MCF 10A (cell line): Measurements from ENCODE around the gene ZNF462. TPM values are rescaled to one million over a fixed set of nuclear protein-coding genes. Genes with fewer than 3 reads are reported as not detected.

Source experiments
- BruUV-seq: library from RNA; stranded (reverse); fragments of 400-500 nt; replicated peaks from 2 replicates; lab custom pipeline; 2021; lab: Mats Ljungman, UMichigan
- CTCF ChIA-PET: fragments of 300-600 bp; sonication (Branson Sonifier 250); formaldehyde crosslinking; extraction: SDS; loops from one replicate; lab custom pipeline; 2021; ENCODE audit warnings: antibody characterized with exemption, inconsistent platforms; lab: Yijun Ruan, JAX
- POLR2A ChIA-PET: fragments of 300-600, 350-650 bp; sonication (Branson Sonifier 250); formaldehyde crosslinking; extraction: SDS; loops from one replicate; lab custom pipeline; 2020; ENCODE audit warnings: antibody characterized with exemption, inconsistent platforms; lab: Yijun Ruan, JAX
- DNase-seq: peaks from one replicate; pipeline ENCODE4 v3.0.0-alpha.2; 2018; ENCODE audit not compliant: unreplicated experiment
- H3K27ac Mint-ChIP-seq: one replicate; pipeline ENCODE4 v1.8.0; 2022; ENCODE audit warnings: mild to moderate bottlenecking, low read depth, mixed read lengths; ENCODE audit not compliant: unreplicated experiment
- H3K27me3 Mint-ChIP-seq: one replicate; pipeline ENCODE4 v1.8.0; 2022; ENCODE audit warnings: mixed read lengths; ENCODE audit not compliant: insufficient read depth, unreplicated experiment
- H3K36me3 Mint-ChIP-seq: one replicate; pipeline ENCODE4 v1.8.0; 2022; ENCODE audit warnings: mild to moderate bottlenecking, moderate library complexity, mixed read lengths; ENCODE audit not compliant: insufficient read depth, unreplicated experiment
- H3K4me1 Mint-ChIP-seq: one replicate; pipeline ENCODE4 v1.8.0; 2022; ENCODE audit warnings: mixed read lengths; ENCODE audit not compliant: insufficient read depth, unreplicated experiment
- H3K4me3 Mint-ChIP-seq: one replicate; pipeline ENCODE4 v1.8.0; 2022; ENCODE audit warnings: mild to moderate bottlenecking, moderate library complexity, mixed read lengths; ENCODE audit not compliant: unreplicated experiment
- H3K9me3 Mint-ChIP-seq: one replicate; pipeline ENCODE4 v1.8.0; 2022; ENCODE audit warnings: mixed read lengths; ENCODE audit not compliant: unreplicated experiment
- CTCF ChIP-seq: fragments of 200-600 bp; IDR thresholded peaks from one replicate; pipeline ENCODE4 v1.8.0; 2022; ENCODE audit warnings: antibody characterized with exemption, mild to moderate bottlenecking; ENCODE audit not compliant: unreplicated experiment
- intact Hi-C: fragments of 100-400 bp; cut with micrococcal nuclease; formaldehyde crosslinking; loops from 2 replicates; pipeline ENCODE4 v1.14.1; 2022
- total RNA-seq: library from RNA; stranded (reverse); gene quantifications from 2 replicates; pipeline ENCODE4 v1.2.3, GENCODE V29; 2022

Gene ZNF462
- total RNA-seq, 1 experiment from 2014 or later = 47.2 TPM

- ChIA-PET CTCF (interaction anchor here (0.5 to 14.6 kb wide), 20 partner anchors 12 to 1060 kb away, joined by 3 to 121 read pairs (median 4); no protein-coding TSS in a partner anchor), POLR2A (interaction anchor here (0.6 to 18.0 kb wide), 21 partner anchors 9 to 309 kb away, joined by 3 to 710 read pairs (median 3); no protein-coding TSS in a partner anchor)
- BruUV-seq = no TSS peak
- TF ChIP-seq CTCF = no peak
- intact Hi-C loops = loop anchor here (1.0 to 10.0 kb wide), 12 partner anchors 30 to 1020 kb away; no protein-coding TSS in a partner anchor
- Mint-ChIP-seq H3K4me1 (peaks cover 18% of the 10 kb centered on the region), H3K27ac (peak overlapping the region; percentile 53), H3K27me3 (no peaks in the 10 kb centered on the region), H3K4me3 (peak overlapping the region; percentile 84), H3K9me3 (no peaks in the 10 kb centered on the region), H3K36me3 (peaks cover 6% of the 10 kb centered on the region)
- DNase-seq = peak; percentile 46
These were observed 701 bp upstream of the ZNF462 start for GRCh38 chr9:106862110-106862820.

- BruUV-seq = TSS peak; percentile 4
- H3K36me3 Mint-ChIP-seq = peaks cover 6% of the 10 kb centered on the region
- no peak for TF ChIP-seq CTCF
- H3K27ac Mint-ChIP-seq = peak overlapping the region; percentile 53
- H3K4me1 Mint-ChIP-seq = peaks cover 38% of the 10 kb centered on the region
- H3K27me3 Mint-ChIP-seq = no peaks in the 10 kb centered on the region
- no peaks in the 10 kb centered on the region for H3K9me3 Mint-ChIP-seq
- peak overlapping the region; percentile 84 for H3K4me3 Mint-ChIP-seq
- CTCF ChIA-PET = interaction anchor here (0.5 to 14.6 kb wide), 21 partner anchors 11 to 1653 kb away, joined by 3 to 121 read pairs (median 3); no protein-coding TSS in a partner anchor
- intact Hi-C loops = loop anchor here (1.0 to 10.0 kb wide), 5 partner anchors 67 to 430 kb away; no protein-coding TSS in a partner anchor
- POLR2A ChIA-PET = interaction anchor here (0.6 to 18.0 kb wide), 29 partner anchors 8 to 1739 kb away, joined by 3 to 710 read pairs (median 3); no protein-coding TSS in a partner anchor
- peak; percentile 49 for DNase-seq
These were observed 1.6 kb downstream of the ZNF462 start for GRCh38 chr9:106864373-106865143.

GRCh38 chr9:106866243-106866642 lies 3.3 kb downstream of the ZNF462 start:
- Mint-ChIP-seq H3K4me3 (peak overlapping the region; percentile 84), H3K27me3 (no peaks in the 10 kb centered on the region), H3K4me1 (peaks cover 51% of the 10 kb centered on the region), H3K27ac (no peak overlapping the region), H3K9me3 (no peaks in the 10 kb centered on the region), H3K36me3 (peaks cover 6% of the 10 kb centered on the region)
- ChIA-PET POLR2A (interaction anchor here (0.8 to 18.0 kb wide), 5 partner anchors 9 to 1918 kb away, joined by 3 to 710 read pairs (median 11); no protein-coding TSS in a partner anchor), CTCF (interaction anchor here (1.1 to 14.6 kb wide), 4 partner anchors 14 to 90 kb away, joined by 4 to 121 read pairs (median 4); no protein-coding TSS in a partner anchor)
- intact Hi-C loops = loop anchor here (10.0 kb wide), 2 partner anchors 179 to 429 kb away; no protein-coding TSS in a partner anchor
- no TSS peak for BruUV-seq
- no peak for DNase-seq
- no peak for TF ChIP-seq CTCF
